SJCRH30 (cell line): ENCODE results near the gene TSPAN31. TPM values are rescaled to one million over a fixed set of nuclear protein-coding genes. Genes with fewer than 3 reads are reported as not detected.
"Not testable (repeated sequence)": the region's sequence is repeated elsewhere in the genome, so short reads cannot be mapped to it uniquely, and the experiment has no call there.

ENCODE experiments used
- DNase-seq, 2 experiments: peaks; one replicate each; pipeline ENCODE4 v3.0.0-alpha.2; 2015 to 2020
- H3K27ac ChIP-seq: fragments of 250-450 bp; sonication (Bioruptor Pico); 2 replicates; pipeline ENCODE4 v1.5.1; 2020; ENCODE audit warnings: mild to moderate bottlenecking, moderate library complexity
- H3K27me3 ChIP-seq: fragments of 250-450 bp; sonication (Bioruptor Pico); 2 replicates; pipeline ENCODE4 v1.5.1; 2020; ENCODE audit warnings: mild to moderate bottlenecking, moderate library complexity
- H3K36me3 ChIP-seq: fragments of 250-450 bp; sonication (Bioruptor Pico); 2 replicates; pipeline ENCODE4 v1.5.1; 2020; ENCODE audit warnings: mild to moderate bottlenecking, moderate library complexity
- H3K4me1 ChIP-seq: fragments of 250-450 bp; sonication (Bioruptor Pico); 2 replicates; pipeline ENCODE4 v1.5.1; 2020; ENCODE audit warnings: mild to moderate bottlenecking, moderate library complexity
- H3K4me3 ChIP-seq: fragments of 250-450 bp; sonication (Bioruptor Pico); 2 replicates; pipeline ENCODE4 v1.5.1; 2020; ENCODE audit warnings: mild to moderate bottlenecking, moderate library complexity
- H3K9me3 ChIP-seq: fragments of 250-450 bp; sonication (Bioruptor Pico); replicated peaks from 2 replicates; pipeline ENCODE4 v1.5.1; 2020; ENCODE audit warnings: mild to moderate bottlenecking, moderate library complexity
- total RNA-seq: library from RNA; depleted of rRNA; stranded (reverse); fragments of >200 nt; shearing (Covaris generic); gene quantifications from 2 replicates; pipeline ENCODE4 v1.2.3, GENCODE V29; 2014

Gene TSPAN31
- total RNA-seq, 1 experiment from 2014 or later, result 318 TPM

DNA sequence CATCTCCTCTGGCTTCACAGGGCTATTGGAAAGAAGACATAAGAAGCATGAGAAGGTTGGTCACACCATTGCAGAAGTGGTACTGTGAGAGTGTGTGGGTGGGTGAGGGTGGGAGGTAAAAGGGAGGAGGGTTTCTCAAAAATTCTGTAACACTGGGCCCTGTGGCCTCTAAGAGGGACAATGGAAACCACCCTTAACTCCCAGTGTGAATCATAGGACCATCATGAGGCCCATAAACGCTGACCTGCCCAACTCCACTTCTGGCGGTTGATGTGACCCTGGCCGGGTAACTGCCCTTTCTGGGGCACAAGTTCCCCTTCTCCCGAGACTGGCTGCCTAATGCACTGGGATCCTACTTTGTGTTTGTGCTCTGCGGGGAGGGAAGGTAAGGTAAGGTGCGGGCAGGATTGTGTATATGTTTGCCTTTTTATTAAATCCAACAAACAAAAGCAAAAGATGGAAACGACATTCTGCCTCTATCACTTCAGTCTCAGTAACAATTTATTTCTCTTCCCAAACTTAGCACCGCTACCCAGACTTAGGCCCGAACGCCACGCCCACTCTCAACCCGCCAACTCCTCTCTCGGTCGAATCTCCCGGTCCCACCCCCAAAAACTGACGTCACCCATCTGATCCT, 26.5 kb downstream of the TSPAN31 start:
- H3K4me3 ChIP-seq, result peak overlapping the region; percentile 78
- H3K9me3 ChIP-seq, result no peaks in the 10 kb centered on the region
- peak overlapping the region; percentile 91 for H3K27ac ChIP-seq
- H3K4me1 ChIP-seq, result peaks cover 14% of the 10 kb centered on the region
- DNase-seq, result peak; percentile 100
- H3K27me3 ChIP-seq, result no peaks in the 10 kb centered on the region
- peaks cover 47% of the 10 kb centered on the region for H3K36me3 ChIP-seq

DNA sequence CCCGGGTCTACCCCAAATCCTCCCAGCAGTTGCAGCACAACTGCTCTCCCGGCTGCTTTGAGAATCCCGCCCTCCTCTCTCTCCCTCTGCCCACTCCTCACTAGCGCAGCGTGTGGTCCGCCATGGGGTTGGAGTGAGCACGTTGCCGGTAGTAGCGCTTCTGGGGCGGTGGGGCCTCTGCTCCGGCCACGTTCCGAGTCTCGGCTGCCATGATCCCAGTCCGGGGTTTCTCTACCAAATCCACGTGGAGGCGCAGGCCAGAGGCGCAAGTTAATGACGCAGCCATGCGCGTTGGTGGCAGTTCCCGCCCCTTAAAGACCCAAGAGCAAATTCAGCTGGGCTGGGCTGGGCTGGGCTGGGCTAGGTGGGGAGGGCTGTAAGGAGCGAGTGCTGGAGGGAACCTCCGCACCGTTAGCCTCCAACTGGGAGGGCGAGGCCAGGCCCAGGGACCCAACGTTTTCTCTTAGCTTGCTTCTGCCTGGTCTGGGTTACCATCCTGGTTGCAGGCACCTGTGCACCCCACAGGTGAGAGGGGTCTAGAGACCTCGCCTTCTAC, 27.1 kb downstream of the TSPAN31 start, which contains the start of gene METTL1:
TSS of gene METTL1 (minus strand) at position 233 of the 556 bp plus-strand sequence. CDS start at position 211, 22 bp downstream.
- DNase-seq, result peak; percentile 100
- peaks cover 41% of the 10 kb centered on the region for H3K36me3 ChIP-seq
- H3K4me1 ChIP-seq, result peaks cover 14% of the 10 kb centered on the region
- H3K27ac ChIP-seq, result peak within 1 kb of the TSS; percentile 91
- H3K9me3 ChIP-seq, result no peaks in the 10 kb centered on the region
- H3K4me3 ChIP-seq, result peak within 1 kb of the TSS; percentile 78
- no peaks in the 10 kb centered on the region for H3K27me3 ChIP-seq

- peaks cover 37% of the 10 kb centered on the region for H3K36me3 ChIP-seq
- peak; percentile 100 for DNase-seq
- H3K27ac ChIP-seq, result peak within 1 kb of the TSS; percentile 91
- H3K27me3 ChIP-seq, result no peaks in the 10 kb centered on the region
- H3K4me3 ChIP-seq, result peak within 1 kb of the TSS; percentile 78
- H3K9me3 ChIP-seq, result no peaks in the 10 kb centered on the region
- H3K4me1 ChIP-seq, result peaks cover 9% of the 10 kb centered on the region
Observed at GRCh38 chr12:57772429-57773322, 27.8 kb downstream of the TSPAN31 start, which contains the start of gene EEF1AKMT3. Gene EEF1AKMT3 (plus strand): TSS chr12:57772614. CDS start chr12:57772725, 111 bp downstream.

DNA sequence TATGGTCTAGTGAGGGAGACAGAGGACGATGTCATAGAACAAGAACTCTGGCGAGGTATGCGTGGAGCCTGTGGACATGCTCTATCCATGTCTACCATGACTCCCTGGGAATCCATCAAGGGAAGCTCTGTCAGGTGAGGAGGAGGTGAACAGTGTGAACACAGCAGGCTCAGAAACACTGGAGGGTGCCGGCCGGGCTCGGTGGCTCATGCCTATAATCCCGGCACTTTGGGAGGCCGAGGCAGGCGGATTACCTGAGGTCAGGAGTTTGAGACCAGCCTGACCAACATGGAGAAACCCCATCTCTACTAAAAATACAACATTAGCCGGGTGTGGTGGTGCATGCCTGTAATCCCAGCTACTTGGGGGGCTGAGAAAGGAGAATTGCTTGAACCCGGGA, 29.8 kb downstream of the TSPAN31 start:
- not testable (repeated sequence) for H3K4me3 ChIP-seq, H3K9me3 ChIP-seq, H3K27me3 ChIP-seq, DNase-seq, H3K27ac ChIP-seq, H3K4me1 ChIP-seq
- H3K36me3 ChIP-seq, result peaks cover 20% of the 10 kb centered on the region

GRCh38 chr12:57775044-57775443, 30.2 kb downstream of the TSPAN31 start:
- H3K4me1 ChIP-seq, result peaks cover 9% of the 10 kb centered on the region
- no peak for DNase-seq
- H3K27ac ChIP-seq, result no peak overlapping the region
- H3K9me3 ChIP-seq, result no peaks in the 10 kb centered on the region
- no peaks in the 10 kb centered on the region for H3K27me3 ChIP-seq
- H3K4me3 ChIP-seq, result no peak overlapping the region
- H3K36me3 ChIP-seq, result peaks cover 16% of the 10 kb centered on the region

DNA sequence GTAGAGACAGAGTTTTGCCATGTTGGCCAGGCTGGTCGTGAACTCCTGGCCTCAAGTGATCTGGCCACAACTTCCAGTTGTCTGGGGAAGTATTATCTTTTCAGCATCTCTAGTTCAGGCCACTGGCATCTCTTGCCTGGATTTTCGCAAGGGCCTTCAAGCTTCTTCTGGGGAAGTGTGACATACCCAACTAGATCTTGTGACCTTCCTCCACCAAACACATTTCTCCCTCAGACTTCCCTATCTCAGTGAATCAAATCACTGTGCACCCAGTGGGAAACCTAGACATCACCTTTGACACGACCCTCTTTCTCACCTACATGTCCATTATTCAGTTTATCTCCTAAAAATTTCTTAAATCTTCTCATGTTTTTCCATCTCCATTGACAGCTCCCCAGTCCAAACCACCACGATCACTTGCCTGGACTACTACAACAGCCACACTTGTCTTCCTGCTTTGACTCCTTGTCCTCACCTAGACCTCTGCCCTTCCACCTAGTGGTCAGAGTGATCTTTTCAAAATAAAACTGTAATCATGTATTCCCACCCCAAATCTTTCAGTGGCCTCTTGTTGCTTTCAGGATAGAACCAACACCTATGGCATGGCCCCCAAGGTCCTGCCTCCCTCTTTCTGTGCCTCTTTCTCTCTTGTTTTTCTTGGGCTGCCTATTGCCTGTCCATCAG, 30.9 kb downstream of the TSPAN31 start:
- Histone ChIP-seq H3K27ac (no peak overlapping the region), H3K9me3 (no peaks in the 10 kb centered on the region), H3K4me3 (no peak overlapping the region), H3K4me1 (peaks cover 9% of the 10 kb centered on the region), H3K36me3 (peaks cover 12% of the 10 kb centered on the region), H3K27me3 (no peaks in the 10 kb centered on the region)
- DNase-seq, result peak in 1 of 2 experiments; percentile 70

GRCh38 chr12:57776247-57776587, 31.4 kb downstream of the TSPAN31 start:
- H3K4me1 ChIP-seq, result peaks cover 5% of the 10 kb centered on the region; the same call in 1 of the 2 replicates
- no peak overlapping the region for H3K4me3 ChIP-seq
- H3K9me3 ChIP-seq, result no peaks in the 10 kb centered on the region
- H3K27me3 ChIP-seq, result no peaks in the 10 kb centered on the region
- peaks cover 9% of the 10 kb centered on the region for H3K36me3 ChIP-seq
- H3K27ac ChIP-seq, result no peak overlapping the region
- DNase-seq, result no peak

- DNase-seq, result no peak
- Histone ChIP-seq H3K36me3 (peaks cover 9% of the 10 kb centered on the region), H3K27me3 (no peaks in the 10 kb centered on the region), H3K27ac (no peak overlapping the region), H3K4me1 (peaks cover 10% of the 10 kb centered on the region), H3K9me3 (no peaks in the 10 kb centered on the region), H3K4me3 (no peak overlapping the region)
Observed at GRCh38 chr12:57777367-57777766, 32.5 kb downstream of the TSPAN31 start.

DNA sequence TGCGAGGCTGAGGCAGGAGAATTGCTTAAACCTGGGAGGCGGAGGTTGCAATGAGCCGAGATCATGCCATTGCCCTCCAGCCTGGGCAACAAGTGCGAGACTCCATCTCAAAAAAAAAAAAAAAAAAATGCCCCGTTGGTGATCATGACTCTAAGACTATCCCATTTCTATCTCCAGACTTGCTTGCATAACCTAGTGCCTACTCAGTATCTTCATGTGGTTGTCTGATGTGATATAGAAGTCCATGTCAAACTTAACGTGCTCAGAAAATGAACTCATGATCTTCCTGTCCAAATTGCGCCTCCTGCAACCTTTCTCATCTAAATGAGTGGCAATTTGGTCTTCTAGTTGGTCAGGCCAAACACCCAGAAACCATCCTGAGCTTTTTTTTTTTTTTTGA, 33.1 kb downstream of the TSPAN31 start:
- Histone ChIP-seq H3K4me1 (peaks cover 10% of the 10 kb centered on the region), H3K9me3 (no peaks in the 10 kb centered on the region), H3K36me3 (peaks cover 9% of the 10 kb centered on the region), H3K4me3 (no peak overlapping the region), H3K27me3 (no peaks in the 10 kb centered on the region), H3K27ac (no peak overlapping the region)
- DNase-seq, result no peak

DNA sequence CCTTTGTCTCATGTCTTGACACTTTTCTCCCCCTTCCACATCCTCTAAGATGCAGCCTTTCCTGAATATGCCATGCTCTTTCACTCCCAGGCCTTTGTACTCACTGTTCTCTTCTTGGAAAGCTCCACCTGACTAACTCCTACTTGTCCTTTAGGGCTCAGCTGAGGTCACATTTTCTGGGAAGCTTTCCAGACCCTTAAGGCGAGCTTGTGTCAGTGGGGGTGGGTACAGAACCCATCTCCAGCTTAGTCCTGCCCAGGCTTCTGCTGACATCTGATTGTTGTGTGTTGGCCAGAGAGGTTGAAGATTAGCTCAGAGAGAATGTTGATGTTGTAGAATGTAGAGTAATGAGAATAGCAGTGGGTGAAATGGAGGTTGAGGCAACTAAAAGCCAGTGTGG, 34.9 kb downstream of the TSPAN31 start:
- Histone ChIP-seq H3K27me3 (no peaks in the 10 kb centered on the region), H3K4me1 (peaks cover 10% of the 10 kb centered on the region), H3K4me3 (no peak overlapping the region), H3K27ac (no peak overlapping the region), H3K9me3 (no peaks in the 10 kb centered on the region), H3K36me3 (peaks cover 16% of the 10 kb centered on the region)
- DNase-seq, result no peak

DNA sequence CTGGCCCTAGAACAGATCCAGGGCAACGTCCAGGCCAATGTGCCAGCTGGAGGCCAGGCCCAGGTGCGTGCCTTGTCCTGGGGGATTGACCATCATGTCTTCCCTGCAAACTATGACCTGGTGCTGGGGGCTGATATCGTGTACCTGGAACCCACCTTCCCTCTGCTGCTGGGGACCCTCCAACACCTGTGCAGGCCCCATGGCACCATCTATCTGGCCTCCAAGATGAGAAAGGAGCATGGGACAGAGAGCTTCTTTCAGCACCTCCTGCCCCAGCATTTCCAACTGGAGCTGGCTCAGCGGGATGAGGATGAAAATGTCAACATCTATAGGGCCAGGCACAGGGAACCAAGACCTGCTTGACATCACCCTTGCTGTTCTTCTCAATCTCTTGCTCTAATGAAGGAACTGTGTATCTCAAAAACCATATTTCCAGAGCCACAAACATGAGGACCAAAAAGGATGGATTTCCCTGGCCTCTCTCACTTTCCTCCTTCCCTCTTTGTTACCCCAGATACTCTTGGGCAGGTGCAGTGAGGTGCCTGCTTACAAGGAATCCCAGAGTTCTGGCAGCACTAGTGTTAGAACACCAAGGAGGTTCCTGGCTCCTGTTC, 35.6 kb downstream of the TSPAN31 start:
- H3K4me1 ChIP-seq, result peaks cover 10% of the 10 kb centered on the region
- DNase-seq, result no peak
- H3K36me3 ChIP-seq, result peaks cover 22% of the 10 kb centered on the region
- H3K4me3 ChIP-seq, result no peak overlapping the region
- no peaks in the 10 kb centered on the region for H3K9me3 ChIP-seq
- H3K27me3 ChIP-seq, result no peaks in the 10 kb centered on the region
- no peak overlapping the region for H3K27ac ChIP-seq

DNA sequence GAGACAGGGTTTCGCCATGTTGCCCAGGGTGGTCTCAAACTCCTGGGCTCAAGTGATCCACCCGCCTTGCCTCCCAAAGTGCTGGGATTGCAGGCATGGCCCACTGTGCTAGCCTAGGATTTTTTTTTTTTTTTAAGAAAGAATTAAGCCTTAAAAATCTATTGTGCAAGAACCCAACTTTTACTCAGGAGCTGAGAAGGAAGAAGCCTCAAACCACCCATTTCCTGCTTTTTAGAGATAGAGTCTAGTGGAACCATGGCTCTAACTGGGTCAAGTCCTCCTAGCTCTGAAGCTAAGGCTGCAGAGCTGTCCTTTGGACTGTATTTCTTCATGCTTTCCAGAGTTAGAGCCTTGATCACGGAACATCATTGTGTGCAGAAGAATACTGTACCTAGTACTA, 36.4 kb downstream of the TSPAN31 start:
- peaks cover 30% of the 10 kb centered on the region for H3K36me3 ChIP-seq

DNA sequence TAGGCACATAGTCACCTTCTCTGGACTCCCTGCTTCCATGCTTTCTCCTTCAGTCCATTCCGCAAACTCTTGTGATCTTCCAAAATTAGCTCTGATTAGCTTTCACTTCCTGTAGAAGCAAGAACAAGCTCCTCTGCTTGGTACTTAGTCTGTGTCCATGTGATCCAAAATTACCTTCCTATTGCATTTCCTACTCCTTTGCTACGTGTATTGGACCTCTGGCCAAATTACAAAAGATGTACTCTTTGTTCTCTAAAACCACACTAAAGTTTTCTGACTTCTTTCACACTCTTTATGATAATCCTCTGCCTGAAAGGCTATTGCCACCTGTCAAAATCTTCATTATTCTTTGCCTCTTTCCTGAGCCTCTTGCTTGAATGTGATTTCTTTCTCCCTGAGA, 37.0 kb downstream of the TSPAN31 start:
- Histone ChIP-seq H3K27me3 (no peaks in the 10 kb centered on the region), H3K4me3 (no peak overlapping the region), H3K9me3 (no peaks in the 10 kb centered on the region), H3K36me3 (peaks cover 36% of the 10 kb centered on the region), H3K4me1 (peaks cover 10% of the 10 kb centered on the region), H3K27ac (no peak overlapping the region)
- DNase-seq, result no peak

More for the DNA sequence above, 36.4 kb downstream of the TSPAN31 start:
- no peaks in the 10 kb centered on the region for H3K27me3 ChIP-seq
- no peak overlapping the region for H3K27ac ChIP-seq
- no peaks in the 10 kb centered on the region for H3K9me3 ChIP-seq
- H3K4me1 ChIP-seq, result peaks cover 10% of the 10 kb centered on the region
- no peak for DNase-seq
- H3K4me3 ChIP-seq, result no peak overlapping the region; the same call in 1 of the 2 replicates

- no peak overlapping the region for H3K27ac ChIP-seq
- H3K4me1 ChIP-seq, result peaks cover 10% of the 10 kb centered on the region
- peak overlapping the region; percentile 83 for H3K4me3 ChIP-seq
- DNase-seq, result no peak
- H3K36me3 ChIP-seq, result peaks cover 38% of the 10 kb centered on the region
- H3K9me3 ChIP-seq, result no peaks in the 10 kb centered on the region
- no peaks in the 10 kb centered on the region for H3K27me3 ChIP-seq
Observed at GRCh38 chr12:57782243-57782607, 37.4 kb downstream of the TSPAN31 start.
